NCI-H146 treated with DMSO at 0.1 percent for 48 hours (cell line): ENCODE measurements around the gene ADAMTS5.

Source experiments
- DNase-seq: peaks from one replicate; lab custom pipeline; 2025; ENCODE audit not compliant: unreplicated experiment; lab: John Stamatoyannopoulos, UW

The ADAMTS5 gene

DNA sequence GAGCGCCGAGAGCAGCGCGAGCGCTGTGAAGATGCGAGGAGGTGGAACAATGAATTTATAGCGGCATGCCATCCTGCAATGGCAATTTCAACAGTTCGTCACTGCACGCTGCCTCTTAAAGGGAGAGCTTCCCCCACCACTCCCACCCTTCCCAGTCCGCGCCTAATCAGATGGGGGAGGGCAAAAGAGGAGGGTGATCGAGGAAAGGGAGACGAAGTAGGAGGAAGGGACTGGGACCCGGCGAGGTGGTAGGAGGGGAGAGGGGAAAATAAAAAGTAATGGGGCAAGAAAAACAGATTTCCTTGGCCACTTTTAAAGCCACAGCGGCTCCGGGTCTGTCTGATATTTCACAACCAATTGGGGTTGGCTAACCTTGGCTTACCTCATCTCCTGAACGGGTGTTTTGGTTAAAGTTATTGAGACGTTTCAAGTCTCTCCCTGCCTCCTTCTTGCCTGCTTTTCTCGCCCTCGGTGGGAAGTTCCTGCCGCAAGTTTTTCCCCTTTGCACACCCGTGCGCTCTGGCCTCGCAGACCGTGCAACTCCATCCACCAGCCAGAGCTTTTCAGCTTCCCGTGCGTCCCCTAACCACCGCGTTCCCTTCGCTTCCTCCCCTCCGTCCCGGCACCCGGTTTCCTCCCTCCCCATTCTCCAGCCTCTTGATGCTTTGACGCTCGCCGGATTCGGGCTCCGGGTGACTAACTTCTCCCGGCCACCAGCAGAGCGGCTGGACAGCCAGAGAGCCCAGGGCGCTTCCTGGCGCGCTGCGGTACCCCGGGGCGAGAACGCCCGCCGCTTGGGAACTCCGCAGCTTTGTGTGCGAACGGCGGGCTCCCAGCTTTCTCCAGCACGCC is at the start of gene ADAMTS5:
Gene ADAMTS5, minus strand, starts transcription at position 27 of the 852 bp plus-strand sequence. CDS start 697 bp downstream, outside the sequence.
- no peak for DNase-seq

DNA sequence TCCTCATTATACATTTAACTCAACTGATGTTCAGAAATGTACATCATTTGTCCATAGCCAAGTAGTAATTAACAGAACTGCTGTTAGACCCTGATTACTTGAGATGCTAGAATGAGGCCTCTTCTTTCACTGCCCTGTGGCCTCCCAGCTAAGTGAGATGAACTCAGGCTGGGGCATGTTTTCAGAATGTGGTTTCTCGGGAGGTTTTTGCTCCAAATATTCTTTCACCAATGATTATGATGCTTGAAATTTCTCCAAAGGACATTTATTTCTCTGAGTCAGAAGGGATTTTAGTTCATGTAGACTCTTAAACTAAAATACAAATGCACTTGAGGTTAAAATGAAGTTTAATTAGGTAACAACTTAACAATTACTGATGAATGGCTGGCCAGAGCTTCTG is 34.6 kb upstream of the ADAMTS5 start:
- no peak for DNase-seq

- no peak for DNase-seq
These were observed 16.7 kb upstream of the ADAMTS5 start for GRCh38 chr21:26983576-26983975.

GRCh38 chr21:26982767-26983166 is 15.9 kb upstream of the ADAMTS5 start:
- DNase-seq: no peak

DNA sequence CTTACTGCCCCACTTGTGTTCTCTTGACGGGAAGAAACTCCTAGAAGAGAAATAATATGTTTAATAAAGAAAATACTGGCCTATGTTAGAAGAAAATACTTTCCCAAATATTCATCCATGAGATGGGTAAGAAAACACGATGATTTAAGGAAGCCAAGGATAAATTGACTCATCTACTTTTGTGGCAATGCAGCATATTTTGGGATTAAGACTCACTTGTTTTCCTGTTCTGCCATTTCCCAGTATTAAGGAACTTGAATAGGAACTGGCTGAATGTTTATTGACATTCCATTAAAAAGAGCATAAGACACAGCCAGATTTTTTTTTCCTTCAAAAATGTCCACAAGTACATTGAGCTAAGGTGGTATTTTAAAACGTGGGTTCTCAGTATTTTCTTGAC is 10.9 kb upstream of the ADAMTS5 start:
- no peak for DNase-seq

DNA sequence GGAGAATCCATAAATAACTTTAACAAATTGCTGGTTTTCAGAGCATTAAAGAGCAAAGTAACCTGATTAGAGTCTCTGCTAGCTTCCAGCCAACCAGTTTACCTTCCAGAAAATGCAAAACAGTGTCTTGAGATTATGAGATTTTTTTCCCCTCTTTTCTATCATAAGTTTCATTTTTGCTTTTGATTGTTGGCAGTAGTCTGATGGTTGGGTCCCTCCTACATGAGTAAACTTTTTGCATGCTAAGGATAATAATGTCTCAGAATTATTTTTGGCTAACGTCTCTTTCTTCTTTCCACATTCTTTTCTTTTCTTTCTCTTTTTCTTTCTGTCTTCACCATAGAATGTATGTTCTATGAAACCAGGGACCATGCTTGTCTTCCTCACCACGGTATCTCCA is 6.3 kb upstream of the ADAMTS5 start:
- no peak for DNase-seq

DNA sequence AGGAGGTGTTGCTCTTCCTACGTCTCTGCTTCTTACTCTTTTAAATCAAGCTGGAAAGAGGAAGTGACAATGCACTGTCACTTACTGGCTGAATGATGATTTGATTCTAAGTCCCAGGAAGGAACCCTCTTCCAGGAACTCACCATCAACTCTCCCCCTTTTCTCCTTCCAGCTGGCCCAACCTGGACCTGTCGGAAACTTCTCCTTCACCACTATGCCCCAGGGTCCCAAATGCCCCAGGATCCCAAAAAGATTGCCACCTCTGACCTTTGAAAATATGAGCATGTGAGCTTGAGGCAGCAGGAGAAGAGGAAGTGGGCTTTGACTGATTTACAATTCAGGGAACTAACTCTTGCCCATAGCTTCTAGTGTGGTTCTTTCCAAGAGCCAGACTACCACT is 5.3 kb upstream of the ADAMTS5 start:
- DNase-seq: no peak

GRCh38 chr21:26969971-26970725 is 3.3 kb upstream of the ADAMTS5 start:
- DNase-seq: no peak

GRCh38 chr21:26966649-26967061 is 233 bp downstream of the ADAMTS5 start:
- no peak for DNase-seq

DNA sequence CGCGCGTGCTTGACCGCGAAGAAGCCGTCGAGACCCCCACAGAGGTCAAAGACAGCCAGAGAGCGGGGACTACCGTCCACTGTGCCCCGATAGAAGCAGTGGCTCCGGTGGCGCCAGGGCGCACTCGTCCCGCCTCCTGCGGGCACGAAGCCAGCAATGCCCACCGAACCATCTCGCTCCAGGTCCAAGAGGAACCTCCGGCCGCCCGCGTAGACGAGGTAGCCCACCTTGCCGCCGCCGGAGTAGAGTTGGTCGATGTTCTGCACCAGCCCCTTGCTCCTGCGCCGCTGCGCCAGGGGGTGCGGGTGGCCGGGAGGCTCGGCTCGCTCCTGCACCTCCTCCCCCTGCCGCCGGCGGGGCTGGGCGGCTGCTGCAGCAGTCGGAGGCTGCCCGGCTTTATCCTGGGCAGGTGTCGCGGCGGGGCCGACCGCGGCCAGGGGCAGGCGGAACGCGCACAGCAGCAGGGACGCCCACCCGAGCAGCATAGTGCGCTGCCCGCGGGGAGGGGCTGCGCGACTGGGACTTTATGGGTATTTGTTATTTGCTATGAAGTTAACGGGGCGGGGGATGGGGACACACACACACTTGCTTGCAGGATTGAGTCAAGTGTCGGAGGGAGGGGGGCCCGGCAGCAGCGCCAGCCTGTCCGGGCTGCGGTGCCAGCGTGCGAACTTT is 844 bp downstream of the ADAMTS5 start:
- DNase-seq: no peak

DNA sequence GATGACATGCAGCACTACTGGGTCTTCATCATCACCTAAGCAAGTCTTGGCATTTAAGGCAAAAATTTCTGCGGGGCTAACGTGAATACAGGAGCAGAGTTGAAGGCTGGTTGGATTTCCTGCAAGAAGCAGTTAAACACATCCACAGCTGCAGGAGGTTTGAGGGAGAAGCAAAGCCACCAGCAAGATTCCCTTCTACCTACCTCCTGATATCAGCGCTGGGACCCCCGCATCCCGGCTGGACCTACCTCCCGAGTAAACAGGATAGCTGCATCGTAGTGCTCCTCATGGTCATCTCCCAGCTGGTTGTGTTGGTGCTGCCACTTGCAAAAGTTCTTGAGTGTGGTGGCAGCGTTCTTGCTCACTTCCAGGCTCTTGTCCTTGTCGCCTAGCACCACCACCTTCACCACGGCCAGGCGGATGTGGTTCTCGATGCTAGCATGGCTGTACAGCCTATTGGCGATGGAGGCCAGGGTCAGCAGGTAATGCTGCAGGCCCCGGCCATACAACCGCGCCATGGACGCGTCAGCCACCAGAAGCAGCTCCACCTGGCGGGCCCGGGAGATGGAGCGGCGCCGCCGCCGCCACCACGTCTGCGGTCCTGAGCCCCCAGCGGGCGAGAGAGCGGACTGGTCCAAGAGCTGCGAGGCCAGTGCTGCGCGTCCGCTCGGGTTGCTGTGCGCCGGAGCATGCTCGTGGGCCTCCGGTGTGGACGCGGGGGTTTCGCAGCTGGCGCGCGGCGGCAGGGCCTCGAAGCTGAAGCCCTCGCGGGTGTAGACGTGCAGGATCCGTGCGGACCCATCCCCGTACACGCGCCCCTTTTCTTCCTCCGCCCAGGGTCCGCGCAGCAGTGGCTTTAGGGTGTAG is 1.6 kb downstream of the ADAMTS5 start:
- no peak for DNase-seq

DNA sequence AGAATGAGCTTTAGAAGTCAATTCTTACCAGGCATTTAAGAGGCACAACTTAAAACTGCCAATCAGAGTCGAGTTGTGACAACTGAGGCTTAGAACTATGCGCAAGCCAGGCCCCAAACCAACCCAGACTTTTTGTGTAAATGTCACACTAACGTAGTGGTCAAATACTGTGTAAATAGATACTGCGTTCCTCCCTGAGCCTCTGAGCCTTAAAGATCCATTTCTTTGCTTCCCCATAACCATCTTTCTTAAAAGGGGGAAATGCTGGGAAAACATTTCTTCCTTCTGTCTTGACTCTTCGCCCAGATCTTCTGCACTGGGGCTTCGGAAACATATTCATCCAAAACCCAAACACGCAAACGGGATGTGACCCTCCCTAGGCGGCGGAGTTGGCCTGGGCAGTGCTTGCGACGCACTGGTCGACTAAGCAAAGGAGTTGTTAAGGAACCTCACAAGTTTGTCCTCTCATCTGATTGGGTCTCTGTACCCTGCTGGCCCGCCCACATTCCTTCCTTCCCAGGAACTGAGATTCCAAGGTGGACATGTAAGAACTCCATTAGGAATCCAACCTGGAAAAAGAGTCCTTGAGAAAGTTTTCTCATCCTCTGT is 2.6 kb downstream of the ADAMTS5 start:
- no peak for DNase-seq

- DNase-seq: no peak
These were observed 4.2 kb downstream of the ADAMTS5 start for GRCh38 chr21:26962621-26963181.

DNA sequence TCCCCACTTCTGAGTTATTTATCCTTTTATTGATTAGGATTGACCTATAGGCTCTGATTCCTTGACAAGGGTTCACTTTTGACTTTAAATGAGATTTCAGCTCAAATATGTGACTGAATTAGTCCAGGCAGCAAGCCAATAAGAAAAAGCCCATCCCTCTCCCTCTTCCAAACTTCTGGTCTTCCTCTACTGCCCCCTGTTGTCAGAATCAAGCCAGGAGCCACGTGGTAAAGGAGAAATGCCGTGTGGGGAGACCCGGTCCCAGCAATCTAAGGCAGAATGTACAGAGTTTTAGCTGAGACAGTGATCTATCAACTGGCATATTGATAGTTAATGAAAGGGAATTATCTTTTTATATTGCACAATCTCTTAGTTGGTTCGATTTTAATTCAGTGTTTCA is 5.2 kb downstream of the ADAMTS5 start:
- DNase-seq: no peak

GRCh38 chr21:26958788-26959187 is 8.1 kb downstream of the ADAMTS5 start:
- DNase-seq: no peak

DNA sequence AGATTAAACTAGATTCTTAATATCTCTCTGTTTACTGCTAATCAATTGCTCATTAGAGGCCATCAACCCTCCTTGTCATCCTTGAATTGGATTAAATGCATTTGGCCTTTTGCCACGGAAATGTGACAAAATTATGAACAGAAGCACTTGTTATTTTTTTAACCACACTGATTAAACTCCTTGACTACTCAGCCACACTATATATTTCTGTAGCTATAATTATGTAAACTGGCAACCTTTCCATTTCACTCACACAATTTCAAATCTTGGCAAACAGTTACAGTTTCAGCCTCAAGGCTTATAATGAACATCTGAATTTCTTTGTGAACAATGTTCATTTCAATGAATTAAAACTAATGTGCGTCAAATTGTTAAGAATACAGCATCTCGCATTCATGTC is 10.1 kb downstream of the ADAMTS5 start:
- no peak for DNase-seq

DNA sequence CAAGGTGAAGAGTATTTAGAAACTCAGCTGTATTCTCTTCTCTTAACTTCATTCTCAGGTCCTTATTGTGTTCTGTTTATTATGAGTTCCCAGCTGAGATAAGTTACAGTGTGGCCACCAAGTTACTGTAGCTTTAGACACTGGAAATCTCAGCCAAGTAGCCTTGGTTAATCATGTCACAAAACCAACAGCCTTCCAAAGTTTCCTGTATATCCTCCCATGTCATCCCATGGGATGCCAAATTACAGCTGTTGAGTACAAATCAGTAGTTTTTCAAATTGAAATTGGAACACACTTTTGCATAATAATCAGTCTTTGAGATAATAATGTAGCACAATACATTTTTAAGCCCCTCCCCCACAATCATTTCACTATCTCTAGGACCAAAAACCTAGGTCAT is 10.7 kb downstream of the ADAMTS5 start:
- no peak for DNase-seq

- no peak for DNase-seq
These were observed 12.2 kb downstream of the ADAMTS5 start for GRCh38 chr21:26954662-26955121.

- no peak for DNase-seq
These were observed 14.4 kb downstream of the ADAMTS5 start for GRCh38 chr21:26952374-26953066.
